ENCODE results near the gene MICAL3.

GRCh38 chr22:17774926-17775685 is 249.3 kb downstream of the MICAL3 start:
- TF ChIP-seq, protein P1, sequence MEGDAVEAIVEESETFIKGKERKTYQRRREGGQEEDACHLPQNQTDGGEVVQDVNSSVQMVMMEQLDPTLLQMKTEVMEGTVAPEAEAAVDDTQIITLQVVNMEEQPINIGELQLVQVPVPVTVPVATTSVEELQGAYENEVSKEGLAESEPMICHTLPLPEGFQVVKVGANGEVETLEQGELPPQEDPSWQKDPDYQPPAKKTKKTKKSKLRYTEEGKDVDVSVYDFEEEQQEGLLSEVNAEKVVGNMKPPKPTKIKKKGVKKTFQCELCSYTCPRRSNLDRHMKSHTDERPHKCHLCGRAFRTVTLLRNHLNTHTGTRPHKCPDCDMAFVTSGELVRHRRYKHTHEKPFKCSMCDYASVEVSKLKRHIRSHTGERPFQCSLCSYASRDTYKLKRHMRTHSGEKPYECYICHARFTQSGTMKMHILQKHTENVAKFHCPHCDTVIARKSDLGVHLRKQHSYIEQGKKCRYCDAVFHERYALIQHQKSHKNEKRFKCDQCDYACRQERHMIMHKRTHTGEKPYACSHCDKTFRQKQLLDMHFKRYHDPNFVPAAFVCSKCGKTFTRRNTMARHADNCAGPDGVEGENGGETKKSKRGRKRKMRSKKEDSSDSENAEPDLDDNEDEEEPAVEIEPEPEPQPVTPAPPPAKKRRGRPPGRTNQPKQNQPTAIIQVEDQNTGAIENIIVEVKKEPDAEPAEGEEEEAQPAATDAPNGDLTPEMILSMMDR (IDR thresholded peaks at IDR 0.05): no peak
- no peak for TF ChIP-seq RAD21 (conservative IDR thresholded peaks at IDR 0.05 in 1 of 2, IDR thresholded peaks at IDR 0.05 in 1 of 2)
